Cardiac fibroblast (primary cell): ENCODE results near the gene PHIP.

Experiments
- DNase-seq, 2 donors: peaks; one replicate each; pipeline versions ENCODE4 v3.0.0 to v3.0.0-alpha.2; 2010; ENCODE audit warnings: low read depth in 2 of 2
- H3K4me3 ChIP-seq, 2 donors: replicated peaks in 1 of 2; 1 replicate in 1 of 2; 2 replicates in 1 of 2; pipeline ENCODE4 v1.5.1; 2011; ENCODE audit warnings: low read depth in 2 of 2, low read length in 2 of 2, mild to moderate bottlenecking in 2 of 2, moderate library complexity in 1 of 2
- TF ChIP-seq, protein P1 (sequence below): IDR thresholded peaks from one replicate; pipeline ENCODE4 v1.5.1; 2011; ENCODE audit warnings: low read depth, mild to moderate bottlenecking, low read length, inconsistent platforms

PHIP gene

DNA sequence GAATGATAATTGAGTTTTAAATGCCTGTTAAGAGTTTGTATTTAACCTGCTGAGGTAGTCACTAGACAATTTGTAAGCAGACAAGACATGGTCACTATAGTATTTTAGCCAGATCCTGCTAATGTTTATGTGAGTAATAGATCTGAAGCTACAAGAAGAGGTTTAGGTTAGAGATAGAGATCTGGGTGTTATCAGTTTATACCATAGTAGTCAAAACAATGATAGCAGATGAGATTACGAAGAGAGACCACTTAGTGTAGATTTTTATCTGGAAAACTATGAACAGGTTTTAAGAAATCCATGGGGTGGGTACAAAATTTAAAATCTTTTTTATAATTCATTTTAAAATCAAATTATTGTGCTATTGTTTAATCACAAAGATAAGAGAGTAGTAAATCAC, 47.5 kb downstream of the PHIP start:
- no peak overlapping the region for H3K4me3 ChIP-seq
- DNase-seq = no peak
- TF ChIP-seq, protein P1, sequence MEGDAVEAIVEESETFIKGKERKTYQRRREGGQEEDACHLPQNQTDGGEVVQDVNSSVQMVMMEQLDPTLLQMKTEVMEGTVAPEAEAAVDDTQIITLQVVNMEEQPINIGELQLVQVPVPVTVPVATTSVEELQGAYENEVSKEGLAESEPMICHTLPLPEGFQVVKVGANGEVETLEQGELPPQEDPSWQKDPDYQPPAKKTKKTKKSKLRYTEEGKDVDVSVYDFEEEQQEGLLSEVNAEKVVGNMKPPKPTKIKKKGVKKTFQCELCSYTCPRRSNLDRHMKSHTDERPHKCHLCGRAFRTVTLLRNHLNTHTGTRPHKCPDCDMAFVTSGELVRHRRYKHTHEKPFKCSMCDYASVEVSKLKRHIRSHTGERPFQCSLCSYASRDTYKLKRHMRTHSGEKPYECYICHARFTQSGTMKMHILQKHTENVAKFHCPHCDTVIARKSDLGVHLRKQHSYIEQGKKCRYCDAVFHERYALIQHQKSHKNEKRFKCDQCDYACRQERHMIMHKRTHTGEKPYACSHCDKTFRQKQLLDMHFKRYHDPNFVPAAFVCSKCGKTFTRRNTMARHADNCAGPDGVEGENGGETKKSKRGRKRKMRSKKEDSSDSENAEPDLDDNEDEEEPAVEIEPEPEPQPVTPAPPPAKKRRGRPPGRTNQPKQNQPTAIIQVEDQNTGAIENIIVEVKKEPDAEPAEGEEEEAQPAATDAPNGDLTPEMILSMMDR = no peak

DNA sequence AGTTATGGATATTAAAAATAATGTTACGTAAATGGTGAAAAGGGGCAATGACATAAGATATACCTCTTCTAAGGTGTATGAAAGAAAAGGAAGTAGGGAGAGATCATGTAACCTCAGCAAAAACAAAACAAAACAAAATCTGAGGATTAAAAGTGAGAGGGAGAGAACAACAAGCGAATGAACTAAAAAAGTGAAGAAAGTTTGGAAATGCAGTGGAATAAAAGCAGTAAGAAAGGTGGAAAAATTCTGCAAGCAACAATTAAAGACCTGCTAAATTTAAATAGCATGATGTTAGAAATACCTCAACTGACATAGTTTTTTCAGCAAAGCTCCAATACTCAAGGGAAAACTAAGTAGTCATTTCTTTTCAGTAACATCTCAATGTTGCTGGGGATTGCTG, 48.0 kb downstream of the PHIP start:
- TF ChIP-seq, protein P1 = no peak
- H3K4me3 ChIP-seq = no peak overlapping the region
- DNase-seq = no peak

DNA sequence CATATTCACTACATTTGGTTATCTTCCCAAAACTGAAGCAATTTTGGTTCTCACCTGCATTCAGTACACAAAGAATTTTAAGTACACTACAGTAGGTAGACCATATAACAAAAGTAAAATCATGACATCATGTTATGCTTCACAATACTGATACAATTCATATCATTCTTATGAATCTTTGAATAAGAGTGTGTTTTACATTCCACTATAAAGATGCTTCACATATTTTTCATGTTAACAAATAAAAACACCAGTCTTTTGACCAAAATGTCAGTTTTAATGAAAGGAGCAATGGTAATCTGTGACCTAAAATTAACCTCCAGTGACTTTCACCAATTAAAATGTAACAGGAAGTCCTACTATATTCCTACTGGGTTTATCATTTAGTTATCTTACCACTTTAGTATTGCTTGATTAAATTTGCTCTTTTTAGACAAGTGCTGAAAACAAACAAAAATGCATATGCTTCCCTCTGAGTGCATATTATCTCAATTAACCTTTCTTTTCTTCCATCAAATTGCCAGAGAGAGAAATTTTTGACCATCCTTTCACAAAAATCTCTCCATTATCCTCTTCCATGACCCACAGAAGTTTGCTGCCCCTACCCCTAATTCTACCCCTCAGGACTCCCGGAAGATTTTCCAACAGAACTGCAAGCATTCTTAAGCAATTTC, 49.3 kb downstream of the PHIP start:
- DNase-seq = peak in 1 of 2 donors; percentile 19
- no peak overlapping the region for H3K4me3 ChIP-seq
- TF ChIP-seq, protein P1 = no peak

DNA sequence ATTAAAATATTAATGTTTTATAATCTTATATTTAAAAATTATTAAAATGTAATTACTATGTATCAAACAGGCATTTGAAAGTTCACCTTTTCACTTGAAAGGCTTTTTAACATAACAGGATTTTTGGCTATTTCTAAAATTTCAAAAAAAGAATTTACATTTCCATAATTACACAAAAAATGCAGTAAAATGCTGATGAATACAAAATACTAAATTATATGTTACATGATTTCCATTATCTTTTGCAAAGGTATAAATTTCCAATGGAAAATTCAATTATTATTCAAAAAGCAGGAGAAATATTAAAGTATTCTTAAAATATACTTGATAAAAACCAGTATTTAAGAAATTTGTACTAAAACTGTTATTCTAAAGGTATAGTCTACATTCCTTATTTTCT, 66.1 kb downstream of the PHIP start:
- H3K4me3 ChIP-seq = no peak overlapping the region
- TF ChIP-seq, protein P1 = no peak
- DNase-seq = no peak

DNA sequence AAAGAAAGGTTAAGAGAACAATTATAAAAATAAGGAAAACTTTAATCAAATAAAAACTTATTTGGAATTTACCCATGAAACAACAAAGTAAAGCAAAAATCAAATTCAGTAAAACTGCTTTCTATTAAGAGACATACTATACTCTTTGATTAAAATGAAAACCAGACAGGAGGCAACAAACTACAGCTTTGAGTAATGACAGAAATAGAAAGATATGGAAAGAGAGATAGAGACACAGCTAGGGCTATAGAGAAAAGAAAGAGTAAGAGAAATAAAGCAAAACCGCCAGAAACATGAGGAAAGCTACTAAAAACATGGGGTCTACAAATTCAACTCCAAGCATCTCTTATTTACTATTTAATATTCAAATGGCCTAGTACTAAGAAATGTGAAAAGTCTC, 67.6 kb downstream of the PHIP start:
- TF ChIP-seq, protein P1 = no peak
- no peak overlapping the region for H3K4me3 ChIP-seq
- no peak for DNase-seq

DNA sequence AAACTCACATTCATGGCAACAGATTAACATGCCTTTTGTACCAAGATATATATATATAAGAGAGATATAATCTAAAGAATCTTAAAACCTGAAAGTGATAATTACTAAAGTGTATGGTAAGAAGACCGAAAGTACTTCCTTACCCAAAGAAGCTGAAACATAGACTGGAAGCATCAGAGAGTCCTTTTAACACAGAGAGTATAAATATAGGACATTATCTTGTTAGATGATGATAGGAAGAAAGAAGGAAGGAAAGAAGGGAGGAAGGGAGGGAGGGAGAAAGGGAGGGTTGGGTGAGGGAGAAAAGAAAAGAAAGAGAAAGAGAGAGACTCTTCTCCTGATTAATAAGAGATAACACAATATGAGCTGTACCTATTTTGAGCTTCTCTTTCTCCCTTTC, 68.2 kb downstream of the PHIP start:
- TF ChIP-seq, protein P1 = no peak
- no peak overlapping the region for H3K4me3 ChIP-seq
- DNase-seq = no peak

DNA sequence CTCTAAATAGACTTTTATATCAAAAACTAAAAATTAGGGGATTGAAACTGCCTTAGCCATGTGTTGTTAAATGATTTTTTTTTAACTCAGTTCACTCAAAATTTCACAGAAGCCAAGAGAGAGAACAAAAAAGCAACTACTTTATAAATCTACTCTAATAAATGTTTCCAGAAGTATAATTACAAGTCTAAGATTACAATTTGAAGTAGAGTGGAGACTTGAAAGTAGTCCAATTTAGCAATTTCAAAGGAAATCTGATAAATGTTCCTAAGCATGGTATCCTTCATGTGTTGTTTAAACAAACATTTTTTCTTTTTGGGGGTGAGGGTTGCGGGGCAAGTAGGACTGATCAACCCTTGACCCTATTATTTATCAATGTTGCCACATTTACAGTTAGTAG, 72.6 kb downstream of the PHIP start:
- peak in 1 of 2 donors; percentile 4 for DNase-seq
- TF ChIP-seq, protein P1 = no peak
- no peak overlapping the region for H3K4me3 ChIP-seq
